HepG2 (cell line): ENCODE results near the gene GRIA3. TPM values are rescaled to one million over a fixed set of nuclear protein-coding genes. Genes with fewer than 3 reads are reported as not detected.

Experiments
- ATAC-seq: fragments of 200-7000 bp; cut with Tn5 transposase; 3 replicates; pipeline ENCODE4 v1.9.1; 2020; ENCODE audit warnings: mild to moderate bottlenecking, moderate library complexity
- BruUV-seq: library from RNA; stranded (reverse); fragments of 400-500 nt; replicated peaks from 2 replicates; lab custom pipeline; 2021; lab: Mats Ljungman, UMichigan
- CTCF ChIA-PET: fragments of 300-600 bp; formaldehyde crosslinking; extraction: SDS; loops from one replicate; lab custom pipeline; 2021; ENCODE audit warnings: low total read pairs, inconsistent platforms, low intra/inter-chr PET ratio; lab: Yijun Ruan, JAX
- POLR2A ChIA-PET: fragments of 350-600 bp; sonication (Branson Sonifier 250); formaldehyde crosslinking; loops from one replicate; lab custom pipeline; 2020; ENCODE audit warnings: antibody characterized with exemption, inconsistent platforms; lab: Yijun Ruan, JAX
- DNase-seq: peaks from one replicate; pipeline ENCODE4 v3.0.0-alpha.2; 2015; ENCODE audit warnings: low spot score
- FAIRE-seq: peaks from 3 replicates; lab custom pipeline; 2011; peaks lifted over from hg19 to GRCh38; lab: Jason Lieb, UNC
- H2AFZ ChIP-seq: one replicate; pipeline ENCODE4 v1.6.1; 2011; ENCODE audit warnings: low read length, inconsistent platforms
- H3K27ac ChIP-seq: fragments of 300-600 bp; 3 replicates; pipeline ENCODE4 v1.8.0; 2011; ENCODE audit warnings: mixed run types, mild to moderate bottlenecking, mixed read lengths, low read length, inconsistent platforms; ENCODE audit not compliant: insufficient read depth; ENCODE audit errors: extremely low read length
- H3K27me3 ChIP-seq, 2 experiments: fragments of 200-600 bp in 1 of 2; 2 replicates in 1 of 2; 3 replicates in 1 of 2; pipeline versions ENCODE4 v1.6.0 to v1.8.0; 2011; ENCODE audit warnings: low read length in 2 of 2, mild to moderate bottlenecking in 2 of 2, moderate library complexity in 2 of 2, inconsistent platforms in 1 of 2; ENCODE audit not compliant: insufficient read depth in 2 of 2, control insufficient read depth in 1 of 2
- H3K36me3 ChIP-seq, 2 experiments: fragments of 200-600 bp in 1 of 2; replicated peaks in 1 of 2; 2 replicates in 1 of 2; 3 replicates in 1 of 2; pipeline versions ENCODE4 v1.5.1 to v1.8.0; 2011; ENCODE audit warnings: low read length in 2 of 2, inconsistent platforms in 1 of 2; ENCODE audit not compliant: insufficient read depth in 2 of 2, control insufficient read depth in 1 of 2
- H3K4me1 ChIP-seq: 2 replicates; pipeline ENCODE4 v1.5.1; 2012; ENCODE audit warnings: low read length, inconsistent platforms; ENCODE audit not compliant: insufficient read depth
- H3K4me2 ChIP-seq: 2 replicates; pipeline ENCODE4 v1.6.0; 2011; ENCODE audit warnings: low read depth, low read length, inconsistent platforms
- H3K4me3 ChIP-seq, 3 experiments: fragments of 200-600 bp in 1 of 3; sonication (generic), shearing (Covaris generic) in 1 of 3; replicated peaks in 1 of 3; 2 replicates each; pipeline ENCODE4 v1.5.1; 2011 to 2016; ENCODE audit warnings: low read length in 3 of 3, inconsistent platforms in 2 of 3, low read depth in 2 of 3, mild to moderate bottlenecking in 2 of 3, control low read depth in 1 of 3, mixed read lengths in 1 of 3; ENCODE audit not compliant: insufficient read depth in 1 of 3
- H3K79me2 ChIP-seq: one replicate; pipeline ENCODE4 v1.6.1; 2011; ENCODE audit warnings: low read length, inconsistent platforms; ENCODE audit not compliant: insufficient read depth
- H3K9ac ChIP-seq: 2 replicates; pipeline ENCODE4 v1.6.0; 2011; ENCODE audit warnings: mild to moderate bottlenecking, low read depth, low read length, inconsistent platforms; ENCODE audit not compliant: insufficient read depth
- H3K9me3 ChIP-seq: 2 replicates; pipeline ENCODE4 v1.5.1; 2012; ENCODE audit warnings: mild to moderate bottlenecking, low read length
- H4K20me1 ChIP-seq: 2 replicates; pipeline ENCODE4 v1.6.0; 2011; ENCODE audit warnings: inconsistent platforms, mild to moderate bottlenecking, low read length, moderate library complexity; ENCODE audit not compliant: insufficient read depth
- ARNT2 ChIP-seq: sonication (generic); formaldehyde crosslinking; IDR thresholded peaks from 2 replicates; pipeline ENCODE4 v1.8.0; 2022; ENCODE audit warnings: mild to moderate bottlenecking, low read depth, missing genetic modification reagents, moderate library complexity
- CEBPZ ChIP-seq: IDR thresholded peaks from 2 replicates; pipeline ENCODE4 v1.6.1; 2012; ENCODE audit warnings: low read length, improper control_type of control experiment
- CREM ChIP-seq, 2 experiments: sonication (generic) in 1 of 2; formaldehyde crosslinking in 1 of 2; IDR thresholded peaks; 2 replicates each; pipeline versions ENCODE4 v1.4.0 to v1.6.1; 2016 to 2020; ENCODE audit warnings: antibody characterized with exemption in 1 of 2, mild to moderate bottlenecking in 1 of 2, missing genetic modification reagents in 1 of 2
- DDIT3 ChIP-seq: sonication (generic); formaldehyde crosslinking; IDR thresholded peaks from 2 replicates; pipeline ENCODE4 v1.4.0; 2020; ENCODE audit warnings: mild to moderate bottlenecking, missing genetic modification reagents
- FOXP1 ChIP-seq, 2 experiments: fragments of 450-650 bp in 1 of 2; IDR thresholded peaks; 2 replicates each; pipeline ENCODE4 v1.6.1; 2017 to 2018; ENCODE audit warnings: antibody characterized with exemption in 1 of 2
- HOXA3 ChIP-seq: sonication (generic); formaldehyde crosslinking; IDR thresholded peaks from 2 replicates; pipeline ENCODE4 v1.5.0; 2020; ENCODE audit warnings: missing genetic modification reagents
- HOXD1 ChIP-seq: sonication (generic); formaldehyde crosslinking; IDR thresholded peaks from 2 replicates; pipeline ENCODE4 v1.5.0; 2020; ENCODE audit warnings: missing genetic modification reagents
- MLLT10 ChIP-seq: sonication (generic); formaldehyde crosslinking; IDR thresholded peaks from 2 replicates; pipeline ENCODE4 v1.4.0; 2020; ENCODE audit warnings: missing genetic modification reagents
- MXD1 ChIP-seq: sonication (generic); formaldehyde crosslinking; IDR thresholded peaks from 2 replicates; pipeline ENCODE4 v1.4.0; 2020; ENCODE audit warnings: mild to moderate bottlenecking, missing genetic modification reagents
- PHF5A ChIP-seq: IDR thresholded peaks from one replicate; pipeline ENCODE4 v1.6.1; 2018; ENCODE audit warnings: low read depth, missing genetic modification reagents; ENCODE audit not compliant: unreplicated experiment
- TCF7L2 ChIP-seq: IDR thresholded peaks from 2 replicates; pipeline ENCODE4 v1.6.1; 2011; ENCODE audit warnings: mild to moderate bottlenecking, low read depth, low read length, moderate library complexity
- ZFP37 ChIP-seq: sonication (generic); formaldehyde crosslinking; IDR thresholded peaks from 2 replicates; pipeline ENCODE4 v1.4.0; 2020; ENCODE audit warnings: missing genetic modification reagents, borderline replicate concordance
- ZGPAT ChIP-seq: IDR thresholded peaks from 2 replicates; pipeline ENCODE4 v1.6.1; 2016; ENCODE audit warnings: mild to moderate bottlenecking
- ZNF160 ChIP-seq: sonication (generic); formaldehyde crosslinking; IDR thresholded peaks from 2 replicates; pipeline ENCODE4 v1.8.0; 2022; ENCODE audit warnings: mild to moderate bottlenecking, inconsistent platforms, missing genetic modification reagents
- ZNF414 ChIP-seq: sonication (generic); formaldehyde crosslinking; IDR thresholded peaks from 2 replicates; pipeline ENCODE4 v1.5.0; 2020; ENCODE audit warnings: missing genetic modification reagents
- ZNF549 ChIP-seq: sonication (generic); formaldehyde crosslinking; IDR thresholded peaks from 2 replicates; pipeline ENCODE4 v1.5.0; 2020; ENCODE audit warnings: missing genetic modification reagents
- ZNF597 ChIP-seq: sonication (generic); formaldehyde crosslinking; IDR thresholded peaks from 2 replicates; pipeline ENCODE4 v1.5.0; 2020; ENCODE audit warnings: missing genetic modification reagents
- WGBS: methylation state at CpG from one replicate; pipeline ENCODE4 v1.1.6; 2017; ENCODE audit warnings: low lambda C conversion rate; 5-methylcytosine and 5-hydroxymethylcytosine counted together
- in situ Hi-C: cut with HindIII; loops from 2 replicates; pipeline ENCODE4 v1.10.0; 2017; ENCODE audit warnings: low pct_unique_long_range_greater_than_20kb; ENCODE audit not compliant: extremely low pct_ligation_motif_present
- intact Hi-C: fragments of 100-400 bp; cut with micrococcal nuclease; formaldehyde crosslinking; loops from one replicate; pipeline ENCODE4 v1.10.0; 2022; ENCODE audit not compliant: unreplicated experiment
- polyA plus RNA-seq, 8 experiments: library from polyadenylated mRNA; depleted of rRNA in 3 of 8; stranded (reverse) in 7 of 8; unstranded in 1 of 8; fragments of >200 nt; fragmentation: Illumina TruSeq in 4 of 8; extraction: Trizol in 4 of 8; gene quantifications; 2 replicates each; pipeline versions ENCODE4 v1.2.1 to v1.2.3, GENCODE V29; 2011 to 2016; ENCODE audit warnings: low read depth in 4 of 8, missing spikeins in 1 of 8, mixed read lengths in 1 of 8; ENCODE audit not compliant: insufficient read depth in 1 of 8
- total RNA-seq, 5 experiments: library from RNA; depleted of rRNA; stranded (reverse); fragments of >200 nt; fragmentation: Illumina TruSeq; extraction: Trizol; gene quantifications; 2 replicates each; pipeline ENCODE4 v1.2.3, GENCODE V29; 2016; ENCODE audit warnings: low read depth in 1 of 5

Gene GRIA3
- total and polyA plus RNA-seq, 2 of the 13 experiments (the other 11 are each of a cell fraction or from before 2014, with no cell fraction given): not detected

- TF ChIP-seq ZGPAT (CRISPR knock-in tag): no peak
- no peak for TF ChIP-seq ZNF549 (CRISPR knock-in tag)
- no peak for TF ChIP-seq ZNF414 (CRISPR knock-in tag)
- no peak for TF ChIP-seq TCF7L2
- no peak for TF ChIP-seq ZNF160
- TF ChIP-seq CREM (IDR thresholded peaks at IDR 0.05): no peak
- TF ChIP-seq CREM (CRISPR knock-in tag; IDR thresholded peaks at IDR 0.05): no peak
- TF ChIP-seq ZFP37 (CRISPR knock-in tag): no peak
- TF ChIP-seq FOXP1 (IDR thresholded peaks at IDR 0.05): no peak
- TF ChIP-seq FOXP1 (CRISPR knock-in tag; IDR thresholded peaks at IDR 0.05): no peak
Observed at GRCh38 chrX:123272630-123273029, 88.6 kb downstream of the GRIA3 start (continued).

- Histone ChIP-seq H4K20me1 (no peaks in the 10 kb centered on the region), H3K4me2 (no peak overlapping the region), H2AFZ (no peak overlapping the region), H3K4me1 (no peaks in the 10 kb centered on the region), H3K9ac (no peak overlapping the region), H3K27me3 (no peaks in the 10 kb centered on the region), H3K36me3 (no peaks in the 10 kb centered on the region), H3K79me2 (no peaks in the 10 kb centered on the region), H3K9me3 (no peaks in the 10 kb centered on the region), H3K4me3 (no peak overlapping the region), H3K27ac (no peak overlapping the region)
- in situ Hi-C loops (no loop called here), intact Hi-C loops (no loop called here)
- no TSS peak for BruUV-seq
- ChIA-PET CTCF (no interaction called here), POLR2A (no interaction called here)
- TF ChIP-seq HOXD1 (CRISPR knock-in tag): no peak
- no peak for TF ChIP-seq ARNT2
- TF ChIP-seq HOXA3 (CRISPR knock-in tag): no peak
- TF ChIP-seq MXD1: no peak
- TF ChIP-seq PHF5A: no peak
- TF ChIP-seq CEBPZ: no peak
- no peak for TF ChIP-seq ZNF597 (CRISPR knock-in tag)
- TF ChIP-seq MLLT10: no peak
- TF ChIP-seq DDIT3 (CRISPR knock-in tag): no peak
- no peak for DNase-seq
- WGBS: 6% methylated on average over 2 of the region's 2 CpGs
- ATAC-seq: no peak
- no peak for FAIRE-seq
Observed at GRCh38 chrX:123274796-123275195, 90.7 kb downstream of the GRIA3 start.
